ENCODE data around the gene CDK5. TPM values are rescaled to one million over a fixed set of nuclear protein-coding genes. Genes with fewer than 3 reads are reported as not detected.
A peak's percentile ranks its signal among the peaks of the same experiment; 100 is the strongest.

Gene CDK5
- total and polyA plus RNA-seq, 9 of the 15 experiments (the other 6 are each of a cell fraction or from before 2014, with no cell fraction given): 3.2 to 38.0 (median 27.5) TPM

GRCh38 chr7:151085691-151086620 is 28.3 kb upstream of the CDK5 start, which contains the start of gene AGAP3 (continued):
- TF ChIP-seq TSHZ1 (CRISPR knock-in tag; IDR thresholded peaks at IDR 0.05) (no peak), MAFK (IDR thresholded peaks at IDR 0.05; ENCODE audit: low read length) (no peak), ZNF75A (CRISPR knock-in tag; IDR thresholded peaks at IDR 0.05) (no peak), ZNF146 (CRISPR knock-in tag; IDR thresholded peaks at IDR 0.05; ENCODE audit: unreplicated experiment) (no peak), BRD9 (IDR thresholded peaks at IDR 0.05; ENCODE audit: low read depth, partially characterized antibody) (no peak), CHCHD3 (CRISPR knock-in tag; IDR thresholded peaks at IDR 0.05) (peak; percentile 72; the same call in 1 of the 2 replicates), CREB3L1 (IDR thresholded peaks at IDR 0.05; ENCODE audit: borderline replicate concordance, low read depth) (peak; percentile 25; the same call in 1 of the 2 replicates), KDM5B (IDR thresholded peaks at IDR 0.05; ENCODE audit: insufficient replicate concordance, low read depth, low read length) (peak; percentile 91), NEUROD1 (IDR thresholded peaks at IDR 0.05; ENCODE audit: borderline replicate concordance, low read depth, low read length, partially characterized antibody) (peak; percentile 58), ZBTB26 (CRISPR knock-in tag; IDR thresholded peaks at IDR 0.05) (0 out of 2 replicates have a peak, but pooled peaks have one; percentile 58), PRPF4 (IDR thresholded peaks at IDR 0.05; ENCODE audit: insufficient read depth, low read depth, low read length, poor library complexity, severe bottlenecking) (peak; percentile 49), ZNF766 (CRISPR knock-in tag; conservative IDR thresholded peaks at IDR 0.05) (peak; percentile 64), NCOA1 (IDR thresholded peaks at IDR 0.05; ENCODE audit: low read depth) (0 out of 2 replicates have a peak, but pooled peaks have one; percentile 18), RBBP5 (IDR thresholded peaks at IDR 0.05; ENCODE audit: borderline replicate concordance, insufficient read depth, low read length, poor library complexity, severe bottlenecking) (peak; percentile 73), SAFB (IDR thresholded peaks at IDR 0.05; ENCODE audit: borderline replicate concordance, low read depth, low read length) (no peak; the same call in 1 of the 2 replicates), ZNF140 (CRISPR knock-in tag; IDR thresholded peaks at IDR 0.05) (no peak), EP300 (IDR thresholded peaks at IDR 0.05; ENCODE audit: low read length) (0 out of 2 replicates have a peak, but pooled peaks have one; percentile 7), HMG20B (CRISPR knock-in tag; IDR thresholded peaks at IDR 0.05) (no peak), NR2C2 (CRISPR knock-in tag; IDR thresholded peaks at IDR 0.05) (no peak), NR2C2 (tag; IDR thresholded peaks at IDR 0.05) (no peak)

Data from K562 (cell line).